ENCODE data around the gene MTURN. TPM values are rescaled to one million over a fixed set of nuclear protein-coding genes. Genes with fewer than 3 reads are reported as not detected.

The MTURN gene
- total and polyA plus RNA-seq, 2 donors from 2014 or later, result 54.7 to 80.1 TPM

Other genes with a start within 250 kb of the MTURN start
- gene SCRN1, start 145.2 kb upstream of the MTURN start, total RNA-seq, result 85.6 TPM
- 22.2 TPM for gene SCRN1, start 145.2 kb upstream of the MTURN start, polyA plus RNA-seq (ENCODE audit: insufficient read depth, low read depth, low replicate concordance)
- 15.4 TPM for gene FKBP14, start 108.3 kb upstream of the MTURN start, total RNA-seq
- gene FKBP14, start 108.3 kb upstream of the MTURN start, polyA plus RNA-seq (ENCODE audit: insufficient read depth, low read depth, low replicate concordance), result 3.2 TPM
- 8.5 TPM for gene PLEKHA8, start 106.6 kb upstream of the MTURN start, total RNA-seq
- 4.8 TPM for gene PLEKHA8, start 106.6 kb upstream of the MTURN start, polyA plus RNA-seq (ENCODE audit: insufficient read depth, low read depth, low replicate concordance)
- 32.2 TPM for gene ZNRF2, start 149.6 kb downstream of the MTURN start, total RNA-seq
- 16.2 TPM for gene ZNRF2, start 149.6 kb downstream of the MTURN start, polyA plus RNA-seq (ENCODE audit: insufficient read depth, low read depth, low replicate concordance)

Measured in kidney (tissue), 2 donors.